ENCODE data around the gene MTERF4.

The MTERF4 gene

DNA sequence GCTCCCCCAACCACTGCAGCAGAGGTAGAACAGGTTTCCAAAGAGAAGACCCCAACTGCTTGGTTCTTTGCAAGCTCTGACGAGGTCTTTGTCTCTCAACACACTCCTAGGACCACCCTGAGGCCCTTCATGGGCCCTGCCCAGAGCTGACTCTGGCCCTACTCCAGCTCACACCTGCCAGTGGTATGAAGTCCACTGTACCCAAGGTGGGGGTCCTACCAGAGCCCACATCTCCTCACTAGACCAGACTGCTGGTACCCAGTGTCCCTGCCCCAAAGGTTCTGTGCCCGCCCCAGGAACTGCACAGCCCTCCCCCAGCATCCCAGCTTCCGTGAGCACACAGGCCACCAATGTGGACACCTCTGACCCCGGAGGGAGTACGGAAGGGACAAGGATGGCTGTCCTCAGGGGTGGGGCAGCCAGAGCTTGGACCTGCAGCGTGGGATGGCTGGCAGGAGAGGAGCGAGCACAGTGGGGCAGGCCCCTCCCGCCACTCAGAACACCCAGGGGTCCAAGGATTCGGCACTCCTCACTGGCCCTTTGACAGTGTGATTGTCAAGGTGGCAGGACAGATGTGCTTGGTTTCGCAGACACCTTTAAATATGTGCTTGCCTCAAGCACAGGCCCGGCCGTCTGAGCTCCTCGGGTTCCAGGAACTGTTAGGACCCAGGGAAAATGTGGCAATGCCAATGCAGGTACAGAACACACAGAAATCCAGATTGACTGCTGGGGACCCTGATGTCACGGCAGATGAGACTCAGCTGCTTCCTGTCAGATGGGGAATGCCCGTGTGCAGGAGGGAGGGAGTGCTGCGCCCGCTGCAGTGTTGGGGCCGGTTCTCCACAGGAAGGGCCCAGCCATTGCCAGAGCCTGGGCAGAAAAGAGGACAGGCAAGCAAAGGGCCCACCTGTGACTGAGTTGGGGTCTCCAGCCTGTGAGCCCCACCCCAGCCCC is 51.2 kb downstream of the MTERF4 start:
- DNase-seq (ENCODE audit: low read depth, low spot score) = no peak

DNA sequence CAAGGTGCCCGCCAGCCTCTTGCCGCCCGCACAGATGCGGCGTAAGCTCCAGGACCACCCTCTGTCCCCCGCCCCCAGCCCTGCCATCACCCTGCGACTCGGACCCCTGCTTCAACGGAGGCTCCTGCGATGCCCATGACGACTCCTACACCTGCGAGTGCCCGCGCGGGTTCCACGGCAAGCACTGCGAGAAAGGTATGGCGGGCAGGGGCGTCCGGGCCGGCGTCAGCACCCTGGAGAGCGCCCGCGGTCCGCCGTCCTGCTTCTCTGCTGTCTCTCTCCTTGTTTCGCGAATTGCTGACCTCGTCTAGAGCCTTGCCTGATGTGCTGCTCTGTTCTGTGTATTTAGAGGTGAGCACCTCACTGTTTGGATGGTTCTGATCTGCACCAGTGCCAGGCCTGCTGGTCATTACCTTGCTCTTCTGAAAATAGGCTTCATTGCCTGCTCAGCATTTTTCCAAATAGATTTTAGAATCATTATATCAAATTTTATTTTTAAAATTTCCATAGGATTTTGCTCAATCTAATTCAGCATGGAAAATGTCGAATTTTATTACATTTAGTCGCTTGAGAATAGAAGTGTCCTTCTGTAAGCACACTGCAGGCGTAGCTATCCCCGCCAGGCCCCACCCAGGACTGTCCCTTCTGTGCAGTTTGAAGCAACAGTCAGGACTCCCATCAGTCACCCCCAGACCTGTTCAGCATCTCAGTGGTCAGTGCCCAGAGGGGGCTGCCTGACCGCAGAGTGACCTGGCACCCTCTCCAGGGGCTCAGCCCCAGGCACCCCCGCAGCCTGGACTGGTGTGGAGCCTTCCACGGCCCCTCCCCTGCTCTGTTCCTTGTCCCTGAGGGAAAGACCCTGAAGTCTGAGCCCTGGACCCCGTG is 52.1 kb downstream of the MTERF4 start:
- DNase-seq (ENCODE audit: low read depth, low spot score) = peak; percentile 67

DNA sequence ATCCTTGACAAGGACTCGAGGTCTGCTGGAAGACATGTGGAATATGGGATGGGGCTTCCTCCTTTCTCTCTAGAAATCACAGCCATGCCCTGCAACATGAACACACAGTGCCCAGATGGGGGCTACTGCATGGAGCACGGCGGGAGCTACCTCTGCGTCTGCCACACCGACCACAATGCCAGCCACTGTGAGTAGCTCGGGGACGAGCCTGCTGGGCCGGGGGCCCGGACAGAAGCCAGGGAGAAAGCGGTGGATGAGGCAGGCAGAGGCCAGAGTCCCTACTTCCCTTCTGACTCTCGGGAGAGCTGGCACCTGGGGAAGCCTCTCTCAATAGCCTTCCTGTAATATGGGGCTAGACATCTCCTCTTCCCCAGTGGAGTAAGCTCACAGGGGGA is 53.1 kb downstream of the MTERF4 start:
- no peak for DNase-seq (ENCODE audit: low read depth, low spot score)

DNA sequence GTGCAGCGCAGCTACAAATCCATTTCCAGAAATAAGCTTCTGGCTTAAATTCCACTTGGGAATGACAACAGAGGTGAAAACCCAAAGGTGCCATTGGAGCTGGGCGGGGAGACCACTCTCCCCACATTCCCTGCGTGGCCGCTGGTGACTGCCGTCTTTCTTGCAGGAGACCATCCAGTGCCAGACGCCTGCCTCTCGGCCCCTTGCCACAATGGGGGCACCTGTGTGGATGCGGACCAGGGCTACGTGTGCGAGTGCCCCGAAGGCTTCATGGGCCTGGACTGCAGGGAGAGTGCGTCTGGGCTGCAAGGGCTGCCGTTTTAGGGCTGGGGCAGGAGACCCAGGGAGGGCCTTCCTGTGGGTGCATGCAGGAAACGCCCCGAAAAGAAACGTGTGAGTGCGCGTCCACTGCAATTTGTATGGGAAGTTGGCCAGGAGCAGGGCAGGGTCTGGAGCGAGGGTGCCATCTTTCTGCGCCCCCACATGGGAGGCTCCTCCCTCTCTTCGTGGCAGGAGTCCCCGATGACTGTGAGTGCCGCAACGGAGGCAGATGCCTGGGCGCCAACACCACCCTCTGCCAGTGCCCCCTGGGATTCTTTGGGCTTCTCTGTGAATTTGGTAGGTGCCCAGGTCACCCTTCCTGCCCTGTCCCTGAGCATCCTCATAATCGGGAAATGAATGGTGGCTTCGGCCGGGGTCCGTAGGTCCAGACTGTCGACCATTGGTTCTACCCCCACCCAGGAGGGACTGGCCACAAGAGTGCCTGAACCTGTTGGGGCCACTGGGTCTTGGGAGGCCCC is 53.7 kb downstream of the MTERF4 start:
- no peak for DNase-seq (ENCODE audit: low read depth, low spot score)

DNA sequence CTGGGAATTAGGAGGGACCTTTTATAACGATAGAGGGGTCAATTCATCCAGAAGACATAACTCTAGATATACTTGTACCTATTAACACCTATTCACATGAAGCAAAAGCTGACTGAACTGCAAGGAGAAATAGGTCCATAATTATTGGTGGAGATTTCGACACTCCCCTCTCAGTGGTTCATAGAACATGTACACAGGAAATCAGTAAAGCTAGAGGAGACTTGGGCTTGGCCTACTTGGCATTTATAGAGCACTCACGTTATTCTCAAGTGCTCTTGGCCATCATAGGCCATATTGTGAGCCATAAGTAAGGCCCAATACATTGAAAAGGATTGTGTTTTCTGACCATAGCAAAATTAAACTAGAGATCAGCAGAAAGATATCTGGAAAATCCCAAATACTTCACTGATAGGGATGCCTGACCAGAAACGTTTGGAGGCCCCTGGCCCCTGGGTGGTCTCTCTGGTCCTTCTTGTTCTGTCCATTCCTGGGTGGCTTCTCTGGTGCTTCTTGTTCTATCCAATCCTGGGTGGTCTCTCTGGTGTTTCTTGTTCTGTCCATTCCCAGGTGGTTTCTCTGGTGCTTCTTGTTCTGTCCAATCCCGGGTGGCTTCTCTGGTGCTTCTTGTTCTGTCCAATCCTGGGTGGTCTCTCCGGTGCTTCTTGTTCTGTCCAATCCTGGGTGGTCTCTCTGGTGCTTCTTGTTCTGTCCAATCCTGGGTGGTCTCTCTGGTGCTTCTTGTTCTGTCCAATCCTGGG is 54.7 kb downstream of the MTERF4 start:
- no peak for DNase-seq (ENCODE audit: low read depth, low spot score)

Measured in astrocyte of the hippocampus (primary cell).